ENCODE measurements around the gene SLK.

The SLK gene

GRCh38 chr10:104034401-104035193, 67.7 kb downstream of the SLK start:
- no peak for DNase-seq (ENCODE audit: low read depth)

GRCh38 chr10:104035194-104036068, 68.5 kb downstream of the SLK start:
- no peak for DNase-seq (ENCODE audit: low read depth)

GRCh38 chr10:104036069-104036384, 69.1 kb downstream of the SLK start:
- DNase-seq (ENCODE audit: low read depth), result no peak

GRCh38 chr10:104036518-104037260, 69.7 kb downstream of the SLK start:
- DNase-seq (ENCODE audit: low read depth), result no peak

GRCh38 chr10:104037261-104037951, 70.5 kb downstream of the SLK start:
- no peak for DNase-seq (ENCODE audit: low read depth)

- DNase-seq (ENCODE audit: low read depth), result no peak
These were observed 71.6 kb downstream of the SLK start for GRCh38 chr10:104038537-104038936.

- DNase-seq (ENCODE audit: low read depth), result no peak
These were observed 72.2 kb downstream of the SLK start for GRCh38 chr10:104038958-104039752.

GRCh38 chr10:104040382-104040781, 73.4 kb downstream of the SLK start:
- DNase-seq (ENCODE audit: low read depth), result no peak

GRCh38 chr10:104040862-104041789, 74.2 kb downstream of the SLK start:
- no peak for DNase-seq (ENCODE audit: low read depth)

GRCh38 chr10:104041891-104042535, 75.1 kb downstream of the SLK start:
- DNase-seq (ENCODE audit: low read depth), result no peak

GRCh38 chr10:104043185-104043830, 76.4 kb downstream of the SLK start:
- no peak for DNase-seq (ENCODE audit: low read depth)

- DNase-seq (ENCODE audit: low read depth), result no peak
These were observed 76.9 kb downstream of the SLK start for GRCh38 chr10:104043854-104044253.

GRCh38 chr10:104045151-104046089, 78.5 kb downstream of the SLK start:
- no peak for DNase-seq (ENCODE audit: low read depth)

GRCh38 chr10:104046651-104047050, 79.7 kb downstream of the SLK start:
- DNase-seq (ENCODE audit: low read depth), result no peak

GRCh38 chr10:104049504-104050250, 82.7 kb downstream of the SLK start:
- no peak for DNase-seq (ENCODE audit: low read depth)

- no peak for DNase-seq (ENCODE audit: low read depth)
These were observed 85.5 kb downstream of the SLK start for GRCh38 chr10:104052431-104052830.

- no peak for DNase-seq (ENCODE audit: low read depth)
These were observed 86.3 kb downstream of the SLK start for GRCh38 chr10:104053201-104053600.

Data from activated T-cell treated with anti-CD3 and anti-CD28 coated beads for 1 hour (primary cell).